Activated T-cell treated with anti-CD3 and anti-CD28 coated beads, Interleukin-2, amount 50 U/mL, for 4 hours (primary cell): ENCODE data around the gene MAF. TPM values are rescaled to one million over a fixed set of nuclear protein-coding genes. Genes with fewer than 3 reads are reported as not detected.
A peak's percentile ranks its signal among the peaks of the same experiment; 100 is the strongest.

Source experiments
- ATAC-seq, 2 donors: fragments of 200-7000 bp; cut with Tn5 transposase; one replicate each; pipeline ENCODE4 v1.10.0; 2021
- DNase-seq: peaks from one replicate; pipeline ENCODE4 v3.0.0-alpha.2; 2020
- H3K27me3 Mint-ChIP-seq: one replicate; pipeline ENCODE4 v1.8.0; 2021; ENCODE audit warnings: low read depth, mixed read lengths
- H3K36me3 Mint-ChIP-seq: one replicate; pipeline ENCODE4 v1.8.0; 2022; ENCODE audit warnings: mixed read lengths; ENCODE audit not compliant: insufficient read depth
- H3K4me1 Mint-ChIP-seq: one replicate; pipeline ENCODE4 v1.8.0; 2021; ENCODE audit warnings: low read depth, mixed read lengths
- H3K4me3 Mint-ChIP-seq: one replicate; pipeline ENCODE4 v1.8.0; 2021; ENCODE audit warnings: mild to moderate bottlenecking, moderate library complexity, mixed read lengths
- H3K9me3 Mint-ChIP-seq: one replicate; pipeline ENCODE4 v1.8.0; 2021; ENCODE audit warnings: mixed read lengths
- total RNA-seq, 3 donors: library from RNA; stranded (reverse); gene quantifications; one replicate each; pipeline ENCODE4 v1.2.1, GENCODE V29; 2021

Gene MAF
- total RNA-seq: 100 to 1,000 TPM in 2 of 3 donors, 10 to 100 TPM in 1; 71.5 to 148 (median 141) TPM

DNA sequence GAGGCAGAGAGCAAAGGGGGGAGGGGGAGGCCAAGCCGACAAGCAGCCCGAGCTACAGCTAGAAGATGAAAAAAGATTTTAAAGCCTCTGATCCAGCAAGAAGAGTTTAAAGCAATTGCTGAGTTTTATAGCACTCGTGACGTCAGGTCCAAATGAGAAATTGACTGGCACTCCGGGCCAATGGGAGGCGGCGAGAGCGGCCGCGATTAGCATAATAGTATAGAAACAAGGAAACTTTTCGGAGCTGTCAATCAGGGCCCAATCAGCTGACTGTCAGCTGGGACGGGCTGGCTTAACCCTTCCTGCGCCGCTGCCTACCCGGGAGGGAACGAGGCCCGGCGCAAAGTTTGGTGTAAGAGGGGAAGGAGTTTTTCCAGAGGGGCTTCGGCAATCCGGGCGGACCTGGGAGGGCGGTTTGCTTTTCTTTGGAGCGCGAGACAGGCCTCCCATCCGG, at the start of gene MAF:
MAF (minus strand) TSS at position 100 of the 454 bp plus-strand sequence. CDS start 835 bp downstream, outside the sequence.
- peaks cover 8% of the 10 kb centered on the region for H3K27me3 Mint-ChIP-seq
- peaks cover 10% of the 10 kb centered on the region for H3K36me3 Mint-ChIP-seq
- peak within 1 kb of the TSS; percentile 95 for H3K4me3 Mint-ChIP-seq
- peak; percentile 77 for DNase-seq
- H3K4me1 Mint-ChIP-seq: peaks cover 34% of the 10 kb centered on the region
- no peaks in the 10 kb centered on the region for H3K9me3 Mint-ChIP-seq
- peak; percentile 73 to 74 for ATAC-seq

DNA sequence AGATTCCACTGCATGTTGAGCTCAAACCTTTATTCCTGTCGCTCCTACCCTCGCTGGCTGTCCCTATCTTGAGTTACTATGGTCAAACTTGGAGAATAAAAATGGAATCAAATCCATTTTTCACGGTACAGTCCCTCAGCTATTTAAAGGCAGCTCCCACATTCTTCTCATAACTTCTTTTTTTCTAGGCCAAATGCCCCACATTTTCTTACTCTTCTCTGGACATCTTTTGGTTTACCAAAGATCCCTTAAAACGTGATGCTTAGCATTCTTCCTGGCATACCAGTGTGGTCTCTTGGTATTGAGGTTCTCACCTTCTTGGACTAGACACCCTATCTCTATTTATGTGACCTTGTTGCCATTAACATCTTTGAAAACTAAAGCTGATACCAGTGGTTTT, 48.3 kb upstream of the MAF start:
- Mint-ChIP-seq H3K4me1 (no peaks in the 10 kb centered on the region), H3K36me3 (no peaks in the 10 kb centered on the region), H3K4me3 (no peak overlapping the region), H3K27me3 (no peaks in the 10 kb centered on the region), H3K9me3 (no peaks in the 10 kb centered on the region)
- ATAC-seq: no peak
- no peak for DNase-seq

DNA sequence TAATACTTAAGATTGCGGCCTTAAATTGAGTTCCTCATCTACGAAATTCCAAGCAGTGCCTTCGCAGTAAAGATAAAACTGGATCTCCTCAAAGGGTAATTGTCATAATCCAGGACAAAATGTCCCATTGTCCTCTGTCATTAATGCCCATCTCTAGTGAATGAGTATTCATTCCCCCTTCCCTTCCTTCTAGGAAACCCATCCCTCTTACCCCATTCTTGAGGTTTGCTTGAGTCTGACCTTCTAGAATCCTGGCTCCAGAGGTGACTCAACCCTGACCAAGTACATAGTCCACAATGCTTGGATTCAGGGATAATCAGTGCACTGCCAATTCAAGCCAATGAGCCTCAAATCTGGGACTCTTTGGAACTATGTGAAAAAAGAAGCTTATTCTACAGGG, 47.0 kb upstream of the MAF start:
- ATAC-seq: no peak
- Mint-ChIP-seq H3K27me3 (no peaks in the 10 kb centered on the region), H3K4me3 (no peak overlapping the region), H3K4me1 (peaks cover 4% of the 10 kb centered on the region), H3K36me3 (no peaks in the 10 kb centered on the region), H3K9me3 (no peaks in the 10 kb centered on the region)
- no peak for DNase-seq

DNA sequence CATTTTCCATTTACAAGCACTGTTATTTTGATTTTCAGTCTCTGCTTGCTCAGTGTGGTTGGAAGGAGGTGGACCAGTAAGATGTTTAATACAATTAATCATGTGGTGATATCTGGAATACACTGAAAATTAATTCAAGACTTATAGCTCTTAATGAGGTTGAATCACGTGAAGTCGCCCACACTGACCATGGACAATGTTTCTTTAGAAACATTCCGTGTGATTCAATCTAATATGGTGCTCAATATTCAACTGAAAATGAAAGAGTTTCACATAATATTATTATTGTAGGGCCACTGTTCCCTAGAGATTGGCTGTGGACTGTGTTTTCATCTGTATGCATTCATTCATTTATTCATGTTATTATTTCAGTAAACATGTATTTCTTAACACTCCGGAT, 45.2 kb upstream of the MAF start:
- H3K27me3 Mint-ChIP-seq: no peaks in the 10 kb centered on the region
- ATAC-seq (no peak), DNase-seq (no peak)
- no peaks in the 10 kb centered on the region for H3K36me3 Mint-ChIP-seq
- no peaks in the 10 kb centered on the region for H3K9me3 Mint-ChIP-seq
- H3K4me1 Mint-ChIP-seq: peaks cover 19% of the 10 kb centered on the region
- H3K4me3 Mint-ChIP-seq: no peak overlapping the region

DNA sequence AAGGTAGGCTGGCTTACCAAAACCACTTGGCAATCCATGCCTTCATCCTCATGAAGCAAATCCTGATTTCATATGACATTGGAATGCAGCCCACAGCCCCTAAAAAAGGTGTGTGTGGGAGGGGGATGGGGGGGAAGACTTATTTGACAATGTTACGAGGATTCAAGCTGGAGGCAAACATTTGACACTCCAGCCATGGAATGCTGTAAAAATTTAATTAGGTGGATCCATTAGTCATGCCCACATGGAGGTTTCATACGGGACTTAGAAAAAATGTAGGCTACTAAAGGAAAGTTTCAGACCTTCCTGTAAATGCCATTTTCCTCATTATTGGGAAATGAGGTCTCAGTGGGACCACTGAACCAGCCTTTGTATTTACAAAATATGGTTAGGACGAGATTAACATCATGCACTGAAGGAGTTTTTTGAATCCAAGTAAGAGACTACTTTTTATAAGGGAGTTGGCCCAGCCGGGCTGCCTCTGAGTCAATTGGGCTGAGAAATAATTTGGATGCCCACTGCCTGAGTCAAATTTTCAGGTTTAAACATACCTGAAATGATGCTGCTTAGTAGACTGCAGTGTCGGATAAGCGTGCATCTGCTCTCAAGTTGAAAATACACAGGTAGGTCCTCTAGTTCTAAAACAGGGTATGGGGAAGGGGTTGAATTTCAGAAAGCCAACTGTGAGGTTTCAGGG, 44.6 kb upstream of the MAF start:
- no peak overlapping the region for H3K4me3 Mint-ChIP-seq
- ATAC-seq: no peak
- H3K4me1 Mint-ChIP-seq: peaks cover 24% of the 10 kb centered on the region
- no peaks in the 10 kb centered on the region for H3K9me3 Mint-ChIP-seq
- no peaks in the 10 kb centered on the region for H3K36me3 Mint-ChIP-seq
- DNase-seq: no peak
- no peaks in the 10 kb centered on the region for H3K27me3 Mint-ChIP-seq

DNA sequence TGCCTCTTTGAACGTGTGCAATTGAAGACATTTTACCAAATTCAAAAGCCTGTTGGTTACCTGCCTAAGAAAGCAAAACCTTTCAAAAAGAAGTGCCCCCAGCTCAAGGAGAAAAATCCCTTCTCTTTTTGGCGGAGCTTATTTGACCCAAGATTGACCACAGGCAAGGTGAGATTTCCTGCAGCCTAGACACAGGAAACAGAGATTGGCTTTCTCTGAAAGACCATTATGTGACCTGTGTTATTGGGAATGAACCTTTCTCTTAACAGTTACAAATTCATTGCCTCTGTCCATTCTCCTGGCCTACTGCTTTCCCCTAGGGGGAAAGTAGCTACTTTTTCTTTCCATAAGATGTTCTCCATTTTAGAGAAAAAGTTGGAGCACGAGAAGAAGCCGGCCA, 42.1 kb upstream of the MAF start:
- H3K4me3 Mint-ChIP-seq: no peak overlapping the region
- H3K9me3 Mint-ChIP-seq: no peaks in the 10 kb centered on the region
- no peaks in the 10 kb centered on the region for H3K27me3 Mint-ChIP-seq
- DNase-seq: no peak
- peaks cover 43% of the 10 kb centered on the region for H3K4me1 Mint-ChIP-seq
- peaks cover 1% of the 10 kb centered on the region for H3K36me3 Mint-ChIP-seq
- no peak for ATAC-seq

DNA sequence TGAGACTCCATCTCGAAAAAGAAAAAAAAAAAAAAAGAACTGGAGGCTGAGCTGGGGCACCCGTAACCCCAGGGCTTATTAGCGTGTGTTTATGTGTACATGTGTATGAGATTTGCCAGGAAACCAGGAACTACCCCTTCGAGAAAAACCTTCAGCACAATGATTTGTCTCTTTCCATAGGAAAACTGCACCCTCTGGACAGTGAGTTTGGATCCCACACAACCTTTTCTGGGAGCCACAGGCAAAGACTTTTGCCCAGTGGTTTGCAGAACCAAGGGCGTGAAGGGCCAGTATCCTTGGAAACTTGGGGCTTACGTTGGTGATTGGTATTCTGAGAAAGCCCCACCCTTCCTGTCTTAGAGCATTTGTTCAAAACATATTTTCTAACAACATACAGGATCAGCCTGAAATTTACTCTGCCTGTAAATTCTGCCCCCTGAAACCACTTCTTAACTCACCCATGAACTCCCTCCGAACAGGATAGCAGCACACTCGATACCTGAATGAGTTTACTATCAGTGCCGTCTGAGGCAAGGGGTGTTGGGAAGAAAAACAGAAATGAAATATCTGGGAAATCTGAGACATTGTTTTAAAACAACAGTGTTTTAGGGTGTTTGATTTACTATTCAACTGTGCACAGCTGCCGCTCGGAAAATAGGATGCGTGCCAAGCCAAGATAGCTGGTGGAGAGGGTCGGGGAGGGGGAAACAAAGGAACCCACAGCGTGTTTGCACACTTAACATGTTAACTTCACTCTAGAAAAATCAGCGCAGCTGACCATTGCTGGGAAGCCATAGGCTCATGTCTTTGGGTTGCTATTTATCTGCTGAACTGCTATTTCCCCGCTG, 40.2 kb upstream of the MAF start:
- Mint-ChIP-seq H3K27me3 (no peaks in the 10 kb centered on the region), H3K9me3 (no peaks in the 10 kb centered on the region), H3K4me3 (no peak overlapping the region), H3K36me3 (peaks cover 1% of the 10 kb centered on the region), H3K4me1 (peaks cover 43% of the 10 kb centered on the region)
- no peak for ATAC-seq
- DNase-seq: no peak

DNA sequence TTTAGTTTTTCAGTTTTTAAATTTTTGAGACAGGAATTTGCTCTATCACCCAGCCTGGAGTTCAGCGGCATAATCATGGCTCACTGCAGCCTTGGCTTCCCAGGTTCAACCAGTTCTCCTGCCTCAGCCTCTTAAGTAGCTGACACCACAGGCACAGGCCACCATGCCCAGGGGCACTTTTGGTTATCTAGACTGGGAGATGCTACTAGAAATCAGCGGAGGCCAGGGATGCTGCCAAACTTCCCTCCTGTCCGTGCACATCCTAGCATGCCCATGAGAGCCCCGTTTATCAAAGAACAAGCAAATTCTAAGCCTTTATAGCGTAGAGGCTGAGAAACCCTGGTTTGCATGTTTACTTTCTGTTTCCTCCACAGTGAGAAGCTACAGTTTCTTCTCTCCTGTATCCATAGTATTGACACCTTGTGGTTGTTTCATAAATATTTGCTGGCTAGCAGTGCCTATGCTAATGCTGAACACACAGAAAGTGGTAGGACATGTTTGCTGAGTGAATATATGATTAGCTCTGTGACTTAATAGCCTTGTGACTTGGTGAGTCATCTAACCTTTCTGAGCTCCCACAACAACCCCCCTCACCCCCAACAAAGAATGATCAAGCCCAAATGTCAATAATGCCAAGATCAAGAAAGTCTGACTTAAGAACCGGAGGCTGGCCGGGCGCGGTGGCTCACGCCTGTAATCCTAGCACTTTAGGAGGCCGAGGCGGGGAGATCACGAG, 39.2 kb upstream of the MAF start:
- H3K9me3 Mint-ChIP-seq: no peaks in the 10 kb centered on the region
- peaks cover 43% of the 10 kb centered on the region for H3K4me1 Mint-ChIP-seq
- H3K27me3 Mint-ChIP-seq: no peaks in the 10 kb centered on the region
- ATAC-seq (peak; percentile 76 to 77), DNase-seq (no peak)
- H3K4me3 Mint-ChIP-seq: peak overlapping the region; percentile 42
- peaks cover 1% of the 10 kb centered on the region for H3K36me3 Mint-ChIP-seq

DNA sequence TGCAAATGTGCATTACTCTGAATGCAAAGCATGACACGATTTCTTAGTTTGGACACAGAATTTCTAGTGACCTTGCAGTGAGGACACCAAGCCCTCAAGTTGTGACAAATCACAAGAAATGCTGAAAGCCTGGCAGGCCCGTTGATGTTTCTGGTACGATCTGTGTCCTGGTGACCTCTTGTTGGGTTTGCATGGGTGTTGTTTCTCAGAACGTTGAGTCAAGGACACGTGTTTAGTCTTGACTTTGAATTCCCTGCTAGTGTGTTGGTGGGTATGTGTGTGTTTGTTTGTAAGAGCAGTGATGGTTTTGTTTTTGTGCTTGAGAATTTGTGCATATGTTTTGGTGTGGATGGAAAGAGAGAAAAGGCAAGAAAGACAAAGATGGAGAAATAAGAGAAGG, 37.8 kb upstream of the MAF start:
- Mint-ChIP-seq H3K36me3 (peaks cover 1% of the 10 kb centered on the region), H3K4me3 (no peak overlapping the region)

DNA sequence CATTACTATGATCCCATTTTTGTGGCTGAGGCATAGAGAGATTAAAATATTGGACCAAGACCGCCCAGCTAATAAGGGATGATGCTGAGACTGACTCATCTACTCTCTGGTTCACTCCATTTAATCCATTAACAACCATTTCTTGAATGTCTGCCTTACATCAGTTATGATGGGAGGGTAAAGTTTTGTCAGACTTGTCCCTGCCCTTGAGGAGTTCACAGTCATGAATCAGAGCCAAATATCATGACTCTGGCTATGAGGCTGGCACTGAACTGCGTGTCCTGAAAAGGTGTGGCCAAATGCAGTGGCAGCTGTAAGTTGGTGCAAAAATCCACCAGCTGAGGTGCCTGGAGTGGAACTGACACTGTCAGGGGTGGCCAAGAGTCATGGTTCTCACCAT, 35.0 kb upstream of the MAF start:
- Mint-ChIP-seq H3K9me3 (no peaks in the 10 kb centered on the region), H3K36me3 (peaks cover 1% of the 10 kb centered on the region), H3K4me3 (no peak overlapping the region), H3K27me3 (no peaks in the 10 kb centered on the region), H3K4me1 (peaks cover 28% of the 10 kb centered on the region)
- DNase-seq: no peak
- ATAC-seq: no peak

More for the DNA sequence above, 37.8 kb upstream of the MAF start:
- Mint-ChIP-seq H3K4me1 (peaks cover 43% of the 10 kb centered on the region), H3K9me3 (no peaks in the 10 kb centered on the region), H3K27me3 (no peaks in the 10 kb centered on the region)
- ATAC-seq (peak in 1 of 2 donors; percentile 35), DNase-seq (no peak)

DNA sequence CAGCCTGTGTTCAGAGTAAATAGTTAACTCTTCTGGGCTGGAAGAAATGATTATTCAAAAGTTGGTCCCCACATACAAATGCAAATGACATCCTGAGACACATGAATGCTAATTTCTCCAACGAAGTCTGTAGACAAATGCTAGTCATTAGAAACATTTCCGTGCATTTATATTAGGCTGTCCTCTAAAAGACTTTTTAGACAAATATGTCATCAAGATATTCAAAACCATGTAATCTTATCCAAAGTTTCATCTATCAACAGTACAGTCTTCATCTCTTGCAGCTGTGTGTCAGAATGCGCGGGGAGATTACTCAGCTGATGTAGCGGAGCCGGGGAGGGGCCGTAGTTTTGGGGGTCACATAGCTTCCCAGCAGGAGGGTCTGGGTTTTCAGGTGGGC, 33.8 kb upstream of the MAF start:
- ATAC-seq (no peak), DNase-seq (no peak)
- peaks cover 1% of the 10 kb centered on the region for H3K36me3 Mint-ChIP-seq
- H3K9me3 Mint-ChIP-seq: no peaks in the 10 kb centered on the region
- no peak overlapping the region for H3K4me3 Mint-ChIP-seq
- no peaks in the 10 kb centered on the region for H3K27me3 Mint-ChIP-seq
- peaks cover 17% of the 10 kb centered on the region for H3K4me1 Mint-ChIP-seq

DNA sequence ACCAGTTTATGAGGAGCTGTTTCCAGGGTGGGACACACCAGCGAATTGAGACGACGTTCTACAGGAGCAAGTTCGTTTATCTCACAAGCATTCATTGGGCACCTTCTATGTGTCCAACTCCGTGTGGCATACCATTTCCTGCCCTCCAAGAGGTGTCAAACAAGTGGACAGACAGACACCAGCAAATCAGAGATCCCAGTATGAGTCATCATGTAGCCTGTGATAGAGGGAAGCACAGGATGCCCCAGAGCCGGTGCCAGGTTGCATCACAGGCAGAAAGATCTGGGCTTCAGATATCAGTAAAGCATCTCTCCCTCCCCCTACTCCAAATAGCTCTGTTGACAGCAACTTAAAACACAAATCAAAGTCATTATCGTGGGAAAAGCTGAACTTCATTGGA, 31.8 kb upstream of the MAF start:
- no peaks in the 10 kb centered on the region for H3K27me3 Mint-ChIP-seq
- DNase-seq (no peak), ATAC-seq (no peak)
- no peaks in the 10 kb centered on the region for H3K9me3 Mint-ChIP-seq
- no peaks in the 10 kb centered on the region for H3K36me3 Mint-ChIP-seq
- no peak overlapping the region for H3K4me3 Mint-ChIP-seq
- H3K4me1 Mint-ChIP-seq: peaks cover 16% of the 10 kb centered on the region

DNA sequence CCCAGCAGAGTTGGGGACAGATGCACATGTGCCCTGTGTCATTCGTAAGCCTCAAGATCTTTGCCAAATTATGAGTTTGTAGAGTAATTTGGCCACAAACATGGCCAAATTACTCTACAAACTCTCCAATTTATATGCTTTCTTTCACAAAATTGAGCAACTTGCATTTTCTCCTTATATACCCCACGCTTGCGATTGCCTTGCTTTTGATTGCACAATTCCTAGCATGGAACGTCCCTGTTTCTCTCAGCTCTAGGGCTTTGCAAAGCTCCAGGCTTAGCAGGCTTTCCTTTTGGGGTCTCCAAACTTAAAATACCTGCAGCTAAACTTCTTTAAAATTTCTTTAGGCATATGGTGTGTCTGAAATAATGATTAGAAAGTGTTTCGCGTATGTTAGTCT, 28.5 kb upstream of the MAF start:
- Mint-ChIP-seq H3K4me3 (no peak overlapping the region), H3K36me3 (no peaks in the 10 kb centered on the region), H3K27me3 (peaks cover 2% of the 10 kb centered on the region), H3K4me1 (peaks cover 16% of the 10 kb centered on the region), H3K9me3 (no peaks in the 10 kb centered on the region)
- DNase-seq (no peak), ATAC-seq (no peak)

DNA sequence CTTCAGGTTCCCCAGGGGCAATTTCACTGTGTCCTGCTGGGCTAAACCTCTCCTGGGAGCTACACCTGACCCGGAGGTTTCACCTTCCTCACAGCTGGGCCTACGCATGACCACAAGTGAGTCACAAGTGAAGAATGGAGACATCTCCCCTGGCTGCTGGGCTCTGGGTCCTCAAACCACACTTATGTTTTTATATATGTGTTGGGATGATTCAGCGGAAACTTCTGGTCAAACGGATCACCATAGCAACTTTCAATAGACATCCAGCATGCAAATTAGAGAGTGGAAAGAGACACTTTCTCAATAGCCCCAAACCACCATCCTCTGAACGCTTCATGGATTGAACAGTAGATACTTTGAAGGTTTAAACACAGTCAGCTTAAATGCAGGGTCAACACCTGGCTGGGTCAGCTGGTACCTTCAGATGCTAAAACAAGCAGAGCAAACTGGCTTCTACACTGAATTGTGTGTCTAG, 28.0 kb upstream of the MAF start:
- ATAC-seq (peak; percentile 96 to 98), DNase-seq (peak; percentile 40)
- peaks cover 16% of the 10 kb centered on the region for H3K4me1 Mint-ChIP-seq
- no peaks in the 10 kb centered on the region for H3K9me3 Mint-ChIP-seq
- H3K4me3 Mint-ChIP-seq: peak overlapping the region; percentile 13
- no peaks in the 10 kb centered on the region for H3K36me3 Mint-ChIP-seq
- H3K27me3 Mint-ChIP-seq: peaks cover 4% of the 10 kb centered on the region
